A549 (cell line): ENCODE measurements around the gene TMEM120B. TPM values are rescaled to one million over a fixed set of nuclear protein-coding genes. Genes with fewer than 3 reads are reported as not detected.
A peak's percentile ranks its signal among the peaks of the same experiment; 100 is the strongest.
"Not testable (repeated sequence)": the region's sequence is repeated elsewhere in the genome, so short reads cannot be mapped to it uniquely, and the experiment has no call there.

ENCODE experiments used
- ATAC-seq, 2 experiments: fragments of 200-7000 bp in 1 of 2; fragments of >200 bp in 1 of 2; cut with Nextera tagmentation in 1 of 2; cut with Tn5 transposase in 1 of 2; 3 replicates each; pipeline versions ENCODE4 v1.8.0 to v1.9.1; 2018 to 2020; ENCODE audit warnings: mild to moderate bottlenecking in 1 of 2, moderate library complexity in 1 of 2
- CTCF ChIA-PET: fragments of 300-600 bp; sonication (Branson Sonifier 250); formaldehyde crosslinking; extraction: SDS; loops from one replicate; lab custom pipeline; 2021; ENCODE audit warnings: antibody characterized with exemption, inconsistent platforms; lab: Yijun Ruan, JAX
- POLR2A ChIA-PET: fragments of 350-600 bp; formaldehyde crosslinking; extraction: SDS; loops from one replicate; lab custom pipeline; 2021; ENCODE audit warnings: antibody characterized with exemption, inconsistent platforms; lab: Yijun Ruan, JAX
- DNase-seq, 2 experiments: peaks; one replicate each; pipeline versions ENCODE4 v3.0.0 to v3.0.0-alpha.2; 2011 to 2016; ENCODE audit warnings: low read depth in 1 of 2, low spot score in 1 of 2
- FAIRE-seq: peaks from 2 replicates; lab custom pipeline; 2011; peaks lifted over from hg19 to GRCh38; lab: Jason Lieb, UNC
- H3K27ac ChIP-seq, 2 experiments: fragments of >200 bp; sonication (Bioruptor Twin); formaldehyde crosslinking; 3 replicates each; pipeline ENCODE4 v1.5.1; 2016 to 2017
- H3K4me1 ChIP-seq: fragments of >200 bp; sonication (Bioruptor Twin); formaldehyde crosslinking; 3 replicates; pipeline ENCODE4 v1.6.1; 2016
- H3K4me2 ChIP-seq: fragments of >200 bp; sonication (Bioruptor Twin); formaldehyde crosslinking; 3 replicates; pipeline ENCODE4 v1.6.1; 2016
- H3K4me3 ChIP-seq: fragments of >200 bp; sonication (Bioruptor Twin); formaldehyde crosslinking; 3 replicates; pipeline ENCODE4 v1.5.1; 2016
- H3K9me3 ChIP-seq: fragments of >200 bp; sonication (Bioruptor Twin); formaldehyde crosslinking; 3 replicates; pipeline ENCODE4 v1.6.1; 2016
- CBX8 ChIP-seq: fragments of 200-600 bp; sonication (generic); IDR thresholded peaks from 2 replicates; pipeline ENCODE4 v1.6.1; 2016
- CHD4 ChIP-seq: fragments of 200-600 bp; sonication (generic); IDR thresholded peaks from 2 replicates; pipeline ENCODE4 v1.6.1; 2016; ENCODE audit warnings: antibody characterized with exemption, mild to moderate bottlenecking, borderline replicate concordance
- CTCF ChIP-seq: fragments of >200 bp; sonication (Bioruptor Twin); formaldehyde crosslinking; IDR thresholded peaks from 3 replicates; pipeline ENCODE4 v1.5.1; 2016
- EHF ChIP-seq: fragments of 250-450 bp; sonication (Bioruptor Pico); IDR thresholded peaks from 2 replicates; pipeline ENCODE4 v1.5.0; 2020; ENCODE audit warnings: mild to moderate bottlenecking
- EHMT2 ChIP-seq: fragments of 200-600 bp; sonication (generic); IDR thresholded peaks from 2 replicates; pipeline ENCODE4 v1.6.1; 2016; ENCODE audit warnings: antibody characterized with exemption, low read depth, mild to moderate bottlenecking, moderate library complexity
- ELK1 ChIP-seq: fragments of 150-350 bp; IDR thresholded peaks from 2 replicates; pipeline ENCODE4 v1.6.1; 2014; ENCODE audit warnings: low read depth, mild to moderate bottlenecking, low read length
- ESRRA ChIP-seq: fragments of 150-350 bp; IDR thresholded peaks from 2 replicates; pipeline ENCODE4 v1.6.1; 2014; ENCODE audit warnings: mild to moderate bottlenecking, low read length, borderline replicate concordance
- FOSB ChIP-seq: fragments of 250-450 bp; sonication (Bioruptor Pico); IDR thresholded peaks from 2 replicates; pipeline ENCODE4 v1.5.0; 2020; ENCODE audit warnings: mild to moderate bottlenecking, moderate library complexity
- GATA3 ChIP-seq: IDR thresholded peaks from 2 replicates; pipeline ENCODE4 v1.6.1; 2012; ENCODE audit warnings: borderline replicate concordance
- JUNB ChIP-seq: fragments of >200 bp; sonication (Bioruptor Twin); formaldehyde crosslinking; IDR thresholded peaks from 2 replicates; pipeline ENCODE4 v1.6.1; 2016
- KDM1A ChIP-seq: fragments of 200-600 bp; sonication (generic); IDR thresholded peaks from 2 replicates; pipeline ENCODE4 v1.6.1; 2016; ENCODE audit warnings: low read depth, mild to moderate bottlenecking
- MAZ ChIP-seq: fragments of 150-350 bp; IDR thresholded peaks from 2 replicates; pipeline ENCODE4 v1.6.1; 2014; ENCODE audit warnings: antibody characterized with exemption, low read depth, low read length, borderline replicate concordance
- NR3C1 ChIP-seq: fragments of >200 bp; sonication (Bioruptor Twin); formaldehyde crosslinking; IDR thresholded peaks from 3 replicates; pipeline ENCODE4 v1.6.1; 2017
- POLR2A ChIP-seq: IDR thresholded peaks from 2 replicates; pipeline ENCODE4 v1.6.1; 2012; ENCODE audit warnings: mild to moderate bottlenecking, low read length
- RAD21 ChIP-seq, 2 experiments: fragments of >200 bp in 1 of 2; sonication (Bioruptor Twin) in 1 of 2; formaldehyde crosslinking in 1 of 2; IDR thresholded peaks in 1 of 2; conservative IDR thresholded peaks in 1 of 2; 2 replicates in 1 of 2; 3 replicates in 1 of 2; pipeline ENCODE4 v1.6.1; 2012 to 2018; ENCODE audit warnings: inconsistent platforms in 1 of 2
- RFX5 ChIP-seq: fragments of 450-650 bp; IDR thresholded peaks from 2 replicates; pipeline ENCODE4 v1.7.1; 2014; ENCODE audit warnings: antibody characterized with exemption, mild to moderate bottlenecking, moderate library complexity
- SMC3 ChIP-seq: fragments of >200 bp; sonication (Bioruptor Twin); formaldehyde crosslinking; IDR thresholded peaks from 3 replicates; pipeline ENCODE4 v1.6.1; 2018; ENCODE audit warnings: inconsistent platforms
- ZFP36 ChIP-seq: fragments of 450-650 bp; IDR thresholded peaks from 2 replicates; pipeline ENCODE4 v1.6.1; 2014; ENCODE audit warnings: borderline replicate concordance; ENCODE audit not compliant: partially characterized antibody
- ZNF302 ChIP-seq: fragments of 250-450 bp; sonication (Bioruptor Pico); IDR thresholded peaks from 2 replicates; pipeline ENCODE4 v1.9.0; 2021; ENCODE audit warnings: inconsistent platforms, mild to moderate bottlenecking, moderate library complexity
- WGBS: methylation state at CpG from one replicate; pipeline ENCODE4 v1.1.6; 2017; ENCODE audit errors: missing lambda C conversion rate; 5-methylcytosine and 5-hydroxymethylcytosine counted together
- polyA plus RNA-seq, 4 experiments: library from polyadenylated mRNA; depleted of rRNA in 3 of 4; stranded (reverse); fragments of >200 nt; fragmentation: RNase III in 1 of 4; extraction: RNeasy Plus Mini Kit Qiagen cat#74134 plus additional on column Dnase treatment in 1 of 4; gene quantifications; 2 replicates in 3 of 4; 3 replicates in 1 of 4; pipeline ENCODE4 v1.2.3, GENCODE V29; 2011 to 2017
- TF ChIP-seq, protein P1 (sequence below): IDR thresholded peaks from 2 replicates; pipeline ENCODE4 v1.6.1; 2012
- TF ChIP-seq, protein P2 (sequence below): fragments of 200-600 bp; sonication (generic); IDR thresholded peaks from 2 replicates; pipeline ENCODE4 v1.6.1; 2016; ENCODE audit warnings: antibody characterized with exemption, mild to moderate bottlenecking, moderate library complexity

The TMEM120B gene
- polyA plus RNA-seq, 2 of the 4 experiments (the other 2 are of a cell fraction) = 10.6 to 13.2 TPM

GRCh38 chr12:121693155-121693687, 19.3 kb upstream of the TMEM120B start:
- H3K4me1 ChIP-seq = peaks cover 5% of the 10 kb centered on the region; the same call in 2 of the 3 replicates
- no peak for ATAC-seq
- H3K9me3 ChIP-seq = no peaks in the 10 kb centered on the region
- H3K4me3 ChIP-seq = no peak overlapping the region
- no peak for DNase-seq
- 61% methylated on average over 7 of the region's 7 CpGs for WGBS
- POLR2A ChIA-PET = no interaction called here
- TF ChIP-seq GATA3 (no peak), CHD4 (no peak), FOSB (CRISPR knock-in tag) (no peak), KDM1A (no peak), NR3C1 (no peak), CTCF (no peak), ZNF302 (CRISPR knock-in tag) (no peak), CBX8 (no peak)
- H3K27ac ChIP-seq = no peak overlapping the region
- CTCF ChIA-PET = interaction anchor here (0.7 to 26.7 kb wide), 6 partner anchors 10 to 145 kb away, joined by 3 to 509 read pairs (median 6); partner anchors contain the start of genes MORN3 and RHOF
- H3K4me2 ChIP-seq = no peak overlapping the region
- no peak for FAIRE-seq

GRCh38 chr12:121697093-121697698, 15.4 kb upstream of the TMEM120B start:
- ATAC-seq = peak in 1 of 2 experiments; percentile 55; a peak in 3 of 6 replicates
- TF ChIP-seq RAD21 (conservative IDR thresholded peaks at IDR 0.05 in 1 of 2, IDR thresholded peaks at IDR 0.05 in 1 of 2) (peak; percentile 88 to 90), JUNB (no peak), EHMT2 (no peak), EHF (CRISPR knock-in tag) (no peak), ESRRA (no peak), RFX5 (no peak), MAZ (no peak), ZFP36 (no peak), SMC3 (peak; percentile 90), POLR2A (no peak), NR3C1 (no peak), CTCF (peak; percentile 83), ELK1 (no peak)
- TF ChIP-seq, protein P1, sequence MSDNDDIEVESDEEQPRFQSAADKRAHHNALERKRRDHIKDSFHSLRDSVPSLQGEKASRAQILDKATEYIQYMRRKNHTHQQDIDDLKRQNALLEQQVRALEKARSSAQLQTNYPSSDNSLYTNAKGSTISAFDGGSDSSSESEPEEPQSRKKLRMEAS = no peak
- TF ChIP-seq, protein P2, sequence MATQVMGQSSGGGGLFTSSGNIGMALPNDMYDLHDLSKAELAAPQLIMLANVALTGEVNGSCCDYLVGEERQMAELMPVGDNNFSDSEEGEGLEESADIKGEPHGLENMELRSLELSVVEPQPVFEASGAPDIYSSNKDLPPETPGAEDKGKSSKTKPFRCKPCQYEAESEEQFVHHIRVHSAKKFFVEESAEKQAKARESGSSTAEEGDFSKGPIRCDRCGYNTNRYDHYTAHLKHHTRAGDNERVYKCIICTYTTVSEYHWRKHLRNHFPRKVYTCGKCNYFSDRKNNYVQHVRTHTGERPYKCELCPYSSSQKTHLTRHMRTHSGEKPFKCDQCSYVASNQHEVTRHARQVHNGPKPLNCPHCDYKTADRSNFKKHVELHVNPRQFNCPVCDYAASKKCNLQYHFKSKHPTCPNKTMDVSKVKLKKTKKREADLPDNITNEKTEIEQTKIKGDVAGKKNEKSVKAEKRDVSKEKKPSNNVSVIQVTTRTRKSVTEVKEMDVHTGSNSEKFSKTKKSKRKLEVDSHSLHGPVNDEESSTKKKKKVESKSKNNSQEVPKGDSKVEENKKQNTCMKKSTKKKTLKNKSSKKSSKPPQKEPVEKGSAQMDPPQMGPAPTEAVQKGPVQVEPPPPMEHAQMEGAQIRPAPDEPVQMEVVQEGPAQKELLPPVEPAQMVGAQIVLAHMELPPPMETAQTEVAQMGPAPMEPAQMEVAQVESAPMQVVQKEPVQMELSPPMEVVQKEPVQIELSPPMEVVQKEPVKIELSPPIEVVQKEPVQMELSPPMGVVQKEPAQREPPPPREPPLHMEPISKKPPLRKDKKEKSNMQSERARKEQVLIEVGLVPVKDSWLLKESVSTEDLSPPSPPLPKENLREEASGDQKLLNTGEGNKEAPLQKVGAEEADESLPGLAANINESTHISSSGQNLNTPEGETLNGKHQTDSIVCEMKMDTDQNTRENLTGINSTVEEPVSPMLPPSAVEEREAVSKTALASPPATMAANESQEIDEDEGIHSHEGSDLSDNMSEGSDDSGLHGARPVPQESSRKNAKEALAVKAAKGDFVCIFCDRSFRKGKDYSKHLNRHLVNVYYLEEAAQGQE = no peak
- Histone ChIP-seq H3K27ac (peak overlapping the region; percentile 4 to 27; a peak in 3 of 6 replicates), H3K4me1 (peaks cover 13% of the 10 kb centered on the region; the same call in 2 of the 3 replicates), H3K4me3 (no peak overlapping the region), H3K4me2 (peak overlapping the region; percentile 36; the same call in 2 of the 3 replicates), H3K9me3 (no peaks in the 10 kb centered on the region)
- DNase-seq = peak; percentile 54 to 70
- POLR2A ChIA-PET = no interaction called here
- FAIRE-seq = no peak
- CTCF ChIA-PET = interaction anchor here (0.6 to 26.7 kb wide), 18 partner anchors 8 to 1085 kb away, joined by 3 to 509 read pairs (median 3); partner anchors contain the start of genes RHOF and TMEM120B
- 33% methylated on average over 9 of the region's 9 CpGs for WGBS

GRCh38 chr12:121697861-121698260, 14.7 kb upstream of the TMEM120B start:
- POLR2A ChIA-PET, ATAC-seq, H3K4me2 ChIP-seq, DNase-seq, FAIRE-seq, H3K4me3 ChIP-seq, H3K9me3 ChIP-seq: not testable (repeated sequence)
- WGBS = 89% methylated on average over 6 of the region's 6 CpGs
- CTCF ChIA-PET = interaction anchor here (0.6 to 26.7 kb wide), 17 partner anchors 9 to 525 kb away, joined by 3 to 509 read pairs (median 3); partner anchors contain the start of genes RHOF and TMEM120B
- H3K27ac ChIP-seq = peak overlapping the region; percentile 4 to 27; a peak in 3 of 6 replicates
- peaks cover 13% of the 10 kb centered on the region; the same call in 2 of the 3 replicates for H3K4me1 ChIP-seq
